PC-9 (cell line): ENCODE data around the gene RPL31.

Experiments
- EZH2 ChIP-seq: fragments of 200-600 bp; sonication (generic); IDR thresholded peaks from 2 replicates; pipeline ENCODE4 v1.8.0; 2017; ENCODE audit warnings: antibody characterized with exemption, low read depth
- TF ChIP-seq, protein P1 (sequence below): fragments of 200-600 bp; sonication (generic); conservative IDR thresholded peaks from 2 replicates; pipeline ENCODE4 v1.6.1; 2017; ENCODE audit warnings: mixed run types, antibody characterized with exemption, mild to moderate bottlenecking, moderate library complexity

DNA sequence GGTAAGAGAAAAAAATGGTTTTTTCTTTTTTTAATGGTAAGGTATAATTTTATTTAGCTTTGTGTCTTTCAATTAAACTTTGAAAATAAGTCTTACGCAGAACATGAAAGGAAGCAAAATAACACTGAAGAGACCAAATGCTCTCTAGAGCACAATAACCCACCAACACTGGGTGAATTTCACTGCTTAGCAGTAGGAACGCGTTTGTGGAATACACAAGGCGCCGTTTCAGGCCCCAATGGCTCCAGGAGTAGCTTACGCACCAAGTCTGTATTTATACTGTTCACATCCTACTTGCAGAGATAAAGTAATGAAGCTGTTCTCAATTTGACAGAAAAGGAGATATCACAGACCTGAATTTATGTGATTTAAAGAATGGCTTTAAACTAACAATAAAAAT, 23.5 kb downstream of the RPL31 start:
- TF ChIP-seq, protein P1, sequence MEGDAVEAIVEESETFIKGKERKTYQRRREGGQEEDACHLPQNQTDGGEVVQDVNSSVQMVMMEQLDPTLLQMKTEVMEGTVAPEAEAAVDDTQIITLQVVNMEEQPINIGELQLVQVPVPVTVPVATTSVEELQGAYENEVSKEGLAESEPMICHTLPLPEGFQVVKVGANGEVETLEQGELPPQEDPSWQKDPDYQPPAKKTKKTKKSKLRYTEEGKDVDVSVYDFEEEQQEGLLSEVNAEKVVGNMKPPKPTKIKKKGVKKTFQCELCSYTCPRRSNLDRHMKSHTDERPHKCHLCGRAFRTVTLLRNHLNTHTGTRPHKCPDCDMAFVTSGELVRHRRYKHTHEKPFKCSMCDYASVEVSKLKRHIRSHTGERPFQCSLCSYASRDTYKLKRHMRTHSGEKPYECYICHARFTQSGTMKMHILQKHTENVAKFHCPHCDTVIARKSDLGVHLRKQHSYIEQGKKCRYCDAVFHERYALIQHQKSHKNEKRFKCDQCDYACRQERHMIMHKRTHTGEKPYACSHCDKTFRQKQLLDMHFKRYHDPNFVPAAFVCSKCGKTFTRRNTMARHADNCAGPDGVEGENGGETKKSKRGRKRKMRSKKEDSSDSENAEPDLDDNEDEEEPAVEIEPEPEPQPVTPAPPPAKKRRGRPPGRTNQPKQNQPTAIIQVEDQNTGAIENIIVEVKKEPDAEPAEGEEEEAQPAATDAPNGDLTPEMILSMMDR, result no peak
- no peak for TF ChIP-seq EZH2
